Fibroblast of the aortic adventitia (primary cell): ENCODE results near the gene SLC6A6. TPM values are rescaled to one million over a fixed set of nuclear protein-coding genes. Genes with fewer than 3 reads are reported as not detected.

ENCODE experiments used
- DNase-seq: peaks from one replicate; pipeline ENCODE4 v3.0.0-alpha.2; 2010; ENCODE audit warnings: low read depth
- H3K4me3 ChIP-seq: 2 replicates; pipeline ENCODE4 v1.5.1; 2011; ENCODE audit warnings: low read depth, mild to moderate bottlenecking, control low read depth, low read length, moderate library complexity
- CTCF ChIP-seq: IDR thresholded peaks from 2 replicates; pipeline ENCODE4 v1.5.1; 2011; ENCODE audit warnings: mild to moderate bottlenecking, low read length, control low read depth, inconsistent platforms; ENCODE audit not compliant: insufficient read depth
- total RNA-seq: library from RNA; depleted of rRNA; stranded (reverse); fragments of >200 nt; gene quantifications from 2 replicates; pipeline ENCODE4 v1.2.3, GENCODE V29; 2012; ENCODE audit warnings: low replicate concordance

SLC6A6 gene
- total RNA-seq, 1 donor = 31.4 TPM

DNA sequence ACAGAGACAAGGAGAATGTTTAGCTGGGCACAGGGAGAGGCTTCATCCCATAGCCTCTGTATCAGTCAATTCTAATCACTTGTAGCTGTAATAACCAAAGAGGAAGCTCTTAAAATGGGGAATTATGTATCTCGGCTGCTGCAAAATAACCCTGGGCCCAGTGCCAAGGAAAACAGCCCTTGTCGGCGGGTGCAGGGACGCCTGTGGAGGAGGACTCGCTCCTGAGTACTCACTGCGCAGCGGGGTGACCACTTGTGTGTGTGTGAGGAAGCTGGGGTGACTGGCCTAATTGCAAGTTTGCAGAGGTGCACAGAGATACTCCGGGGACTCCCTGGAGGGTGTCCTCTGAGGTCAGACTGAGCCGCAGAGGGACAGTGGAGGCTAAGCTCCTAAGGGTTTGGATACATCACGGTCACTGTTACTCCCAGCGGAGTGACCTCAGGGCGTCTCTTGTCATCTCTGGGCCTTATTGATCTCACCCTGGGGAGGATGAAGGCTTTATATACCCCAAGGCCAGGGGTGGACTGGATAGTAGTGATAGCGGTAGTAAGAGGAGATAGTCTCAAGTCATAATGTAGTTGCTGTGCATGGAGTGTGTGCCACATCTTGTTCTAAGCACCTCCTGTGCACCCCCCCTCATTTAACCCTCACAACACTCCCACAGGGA, 37.2 kb downstream of the SLC6A6 start:
- no peak for TF ChIP-seq CTCF
- H3K4me3 ChIP-seq = no peak overlapping the region
- DNase-seq = peak; percentile 48

DNA sequence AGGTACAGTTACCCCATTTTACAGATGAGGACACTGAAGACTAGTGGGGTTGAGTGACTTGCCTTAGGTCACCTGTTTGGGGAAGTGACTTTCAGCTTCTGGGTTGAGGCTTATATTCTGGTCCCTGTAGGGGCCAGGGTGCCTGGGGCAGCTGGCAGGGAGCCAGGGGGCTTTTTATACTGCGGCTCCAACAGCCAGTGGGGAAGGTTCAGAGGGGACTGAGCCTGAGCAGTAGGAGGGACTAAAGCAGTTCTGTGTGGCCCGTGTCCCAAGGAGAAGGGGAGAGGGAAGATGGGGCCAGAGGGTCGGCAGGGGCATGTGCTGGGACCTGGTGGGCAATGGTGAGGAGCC, 37.7 kb downstream of the SLC6A6 start:
- H3K4me3 ChIP-seq = no peak overlapping the region
- no peak for TF ChIP-seq CTCF
- DNase-seq = no peak

DNA sequence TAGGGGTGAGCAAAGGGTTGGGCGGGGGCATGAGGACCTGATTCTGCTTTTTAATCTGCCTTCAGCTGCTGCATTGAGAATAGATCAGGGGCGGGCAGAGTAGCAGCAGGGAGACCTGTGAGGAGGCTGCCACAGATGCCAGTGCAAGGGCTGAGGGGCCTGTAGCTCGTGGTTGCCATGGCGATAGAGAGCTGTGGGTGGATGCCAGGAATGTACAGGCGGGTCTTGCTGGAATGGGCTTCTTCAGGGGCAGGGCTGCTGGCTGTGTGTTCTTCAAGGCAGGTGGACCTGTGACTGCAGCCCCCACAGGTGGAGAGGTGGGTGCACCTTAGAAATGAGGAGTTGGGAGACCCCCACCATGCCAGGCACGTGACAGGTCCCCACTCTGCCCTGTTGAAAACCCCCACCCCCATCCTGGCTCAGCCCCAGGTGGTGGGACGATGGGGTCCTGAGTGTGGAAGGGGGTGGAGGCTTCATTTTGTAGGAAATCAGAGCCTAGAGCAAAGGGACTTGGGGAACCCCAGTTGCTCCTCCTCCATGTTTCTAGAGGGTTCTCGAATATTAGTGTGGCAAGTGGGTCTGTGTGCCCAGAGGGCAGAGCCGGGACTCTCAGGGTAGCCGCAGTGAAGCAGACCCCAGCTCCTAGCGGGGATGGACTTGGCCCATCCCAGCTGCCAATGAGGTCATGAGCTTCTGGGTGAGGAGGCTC, 38.3 kb downstream of the SLC6A6 start:
- TF ChIP-seq CTCF = no peak
- no peak overlapping the region for H3K4me3 ChIP-seq
- no peak for DNase-seq

DNA sequence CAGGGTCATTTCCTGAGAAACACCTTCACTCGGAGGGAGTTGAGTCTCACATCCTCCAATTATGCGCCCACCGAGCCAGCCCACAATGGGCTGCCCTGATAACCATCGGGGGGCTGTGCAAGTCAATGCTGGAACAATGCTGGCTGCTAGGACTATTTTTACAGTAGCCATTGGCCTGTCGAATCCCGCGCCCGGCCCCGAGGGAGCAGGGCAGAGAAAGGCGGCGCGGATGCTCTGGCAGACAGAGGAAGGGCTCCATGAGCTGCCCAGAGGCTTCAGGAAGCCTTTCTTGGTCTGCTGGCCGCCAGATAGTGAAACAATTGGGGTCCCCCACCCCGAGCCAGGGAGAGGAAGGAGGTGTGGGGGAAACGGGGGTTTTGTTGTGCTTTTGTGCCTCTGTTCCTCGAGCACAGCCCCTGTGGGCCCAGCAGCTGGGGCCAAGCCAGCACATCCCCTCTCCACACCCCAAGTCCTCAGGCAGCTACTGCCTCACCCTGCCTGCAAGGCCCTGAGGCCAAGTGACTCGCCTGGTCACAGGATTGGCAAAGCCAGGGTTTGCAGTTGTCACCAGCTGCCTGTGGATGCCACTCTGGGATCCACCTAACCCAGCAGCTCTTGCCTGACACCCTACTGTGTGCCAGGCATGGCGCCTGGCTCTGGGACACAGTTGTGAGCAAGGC, 39.0 kb downstream of the SLC6A6 start:
- TF ChIP-seq CTCF = no peak

GRCh38 chr3:14441920-14442300, 39.5 kb downstream of the SLC6A6 start:
- no peak for DNase-seq
- TF ChIP-seq CTCF = no peak

More for the DNA sequence above, 39.0 kb downstream of the SLC6A6 start:
- no peak overlapping the region for H3K4me3 ChIP-seq
- DNase-seq = no peak

GRCh38 chr3:14444380-14444779, 42.0 kb downstream of the SLC6A6 start:
- DNase-seq = no peak
- H3K4me3 ChIP-seq = no peak overlapping the region
- no peak for TF ChIP-seq CTCF

More at GRCh38 chr3:14441920-14442300, 39.5 kb downstream of the SLC6A6 start:
- no peak overlapping the region for H3K4me3 ChIP-seq
